ENCODE results near the gene UBD. TPM values are rescaled to one million over a fixed set of nuclear protein-coding genes. Genes with fewer than 3 reads are reported as not detected.

The UBD gene
- total and polyA plus RNA-seq, 9 of the 15 experiments (the other 6 are each of a cell fraction or from before 2014, with no cell fraction given) = not detected

DNA sequence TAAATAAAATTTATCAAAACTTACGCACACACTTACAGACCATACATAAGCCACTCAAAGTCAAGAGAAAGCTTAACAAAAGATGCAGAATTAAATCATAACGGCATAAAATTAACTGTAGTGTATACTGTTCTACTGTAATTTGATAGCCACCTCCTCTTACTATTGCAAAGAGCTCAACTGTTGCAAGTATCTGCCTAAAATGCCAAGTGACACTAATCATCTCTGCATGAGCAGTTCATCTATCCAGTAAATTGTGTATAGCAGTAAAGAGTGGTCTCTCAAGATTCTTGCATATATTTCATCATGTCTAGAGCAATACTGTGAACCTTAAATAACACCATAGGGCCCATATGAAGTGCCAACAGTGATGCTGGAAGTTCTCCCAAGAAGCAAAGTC, 37.7 kb upstream of the UBD start (continued):
- TF ChIP-seq, protein P1, sequence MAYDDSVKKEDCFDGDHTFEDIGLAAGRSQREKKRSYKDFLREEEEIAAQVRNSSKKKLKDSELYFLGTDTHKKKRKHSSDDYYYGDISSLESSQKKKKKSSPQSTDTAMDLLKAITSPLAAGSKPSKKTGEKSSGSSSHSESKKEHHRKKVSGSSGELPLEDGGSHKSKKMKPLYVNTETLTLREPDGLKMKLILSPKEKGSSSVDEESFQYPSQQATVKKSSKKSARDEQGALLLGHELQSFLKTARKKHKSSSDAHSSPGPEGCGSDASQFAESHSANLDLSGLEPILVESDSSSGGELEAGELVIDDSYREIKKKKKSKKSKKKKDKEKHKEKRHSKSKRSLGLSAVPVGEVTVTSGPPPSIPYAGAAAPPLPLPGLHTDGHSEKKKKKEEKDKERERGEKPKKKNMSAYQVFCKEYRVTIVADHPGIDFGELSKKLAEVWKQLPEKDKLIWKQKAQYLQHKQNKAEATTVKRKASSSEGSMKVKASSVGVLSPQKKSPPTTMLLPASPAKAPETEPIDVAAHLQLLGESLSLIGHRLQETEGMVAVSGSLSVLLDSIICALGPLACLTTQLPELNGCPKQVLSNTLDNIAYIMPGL (CRISPR knock-in tag; IDR thresholded peaks at IDR 0.05) = no peak

DNA sequence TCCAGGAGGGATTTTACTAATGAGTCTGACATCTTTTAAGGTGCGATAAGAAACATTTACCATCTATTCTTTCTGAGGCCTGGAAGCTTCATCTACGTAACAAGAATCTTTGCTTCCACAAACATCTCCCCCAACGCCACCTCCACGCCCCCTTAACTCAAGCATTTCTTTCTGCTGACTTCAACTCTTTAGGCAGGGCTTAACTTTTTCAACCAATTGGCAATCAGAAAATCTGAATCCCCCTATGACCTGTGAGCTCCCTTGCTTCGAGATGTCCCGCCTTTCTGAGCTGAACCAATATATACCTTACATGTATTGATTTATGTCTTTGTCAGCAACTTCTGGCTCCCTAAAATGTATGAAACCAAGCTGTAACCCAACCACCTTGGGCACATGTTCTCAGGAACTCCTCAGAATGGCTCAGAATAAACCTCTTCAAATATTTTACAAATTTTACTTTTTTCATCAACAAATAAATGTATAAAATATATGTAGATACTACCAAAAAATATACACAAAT, 36.9 kb upstream of the UBD start:
- CTCF ChIA-PET (ENCODE audit: low intra/inter-chr PET ratio) = no interaction called here
- H3K79me2 ChIP-seq (ENCODE audit: control insufficient read depth, insufficient read depth, low read length) = no peaks in the 10 kb centered on the region
- in situ Hi-C loops (cut with MboI) = loop anchor here (25.0 kb wide), 1 partner anchor 759 kb away; no protein-coding TSS in a partner anchor

More for the DNA sequence above, 36.9 kb upstream of the UBD start:
- Histone ChIP-seq H3K27me3 (ENCODE audit: control insufficient read depth in 2 of 2, insufficient read depth in 2 of 2, low read length in 2 of 2) (0 out of 5 replicates have a peak, but pooled peaks cover 3 to 7% of the 10 kb centered on the region in 2 experiments), H3K4me2 (ENCODE audit: insufficient read depth, low read length) (no peak overlapping the region), H3K36me3 (ENCODE audit: control insufficient read depth, insufficient read depth, low read length) (peaks cover 5% of the 10 kb centered on the region; the same call in 1 of the 3 replicates), H3K9ac (ENCODE audit: insufficient read depth in 1 of 2, low read depth in 2 of 2, low read length in 2 of 2) (no peak overlapping the region), H4K20me1 (replicated peaks; ENCODE audit: control insufficient read depth, insufficient read depth, low read length) (no peaks in the 10 kb centered on the region), H2AFZ (ENCODE audit: low read depth, low read length) (no peak overlapping the region), H3K4me3 (no peak overlapping the region), H3K4me1 (replicated peaks in 1 of 2; ENCODE audit: control insufficient read depth in 2 of 2, insufficient read depth in 2 of 2, low read length in 2 of 2) (no peaks in the 10 kb centered on the region), H3K9me1 (ENCODE audit: control insufficient read depth, insufficient read depth, low read length) (no peaks in the 10 kb centered on the region), H3K9me3 (replicated peaks; ENCODE audit: control insufficient read depth, insufficient read depth, low read depth, low read length) (no peaks in the 10 kb centered on the region), H3K27ac (ENCODE audit: extremely low read depth, low read depth, low read length) (no peak overlapping the region)
- WGBS (ENCODE audit: insufficient coverage, low coverage, missing lambda C conversion rate) = 33% methylated on average over 6 of the region's 6 CpGs
- POLR2A ChIA-PET = interaction anchor here (0.7 to 1.0 kb wide), 2 partner anchors 17 to 617 kb away, joined by 4 read pairs; partner anchors contain the start of gene TRIM26
- no peak for FAIRE-seq
- ATAC-seq = no peak
- no TSS peak for BruUV-seq (replicated peaks)
- DNase-seq (ENCODE audit: extremely low read depth in 1 of 4, low spot score in 3 of 4) = no peak
- TF ChIP-seq ZNF316 (IDR thresholded peaks at IDR 0.05) (peak; percentile 51), C11orf30 (IDR thresholded peaks at IDR 0.05; ENCODE audit: low read depth) (peak; percentile 37; the same call in 1 of the 2 replicates), ZNF384 (IDR thresholded peaks at IDR 0.05; ENCODE audit: low read depth, low read length) (no peak), MEIS2 (IDR thresholded peaks at IDR 0.05; ENCODE audit: partially characterized antibody) (peak; percentile 42), PKNOX1 (IDR thresholded peaks at IDR 0.05) (peak; percentile 62)
- TF ChIP-seq, protein P2, sequence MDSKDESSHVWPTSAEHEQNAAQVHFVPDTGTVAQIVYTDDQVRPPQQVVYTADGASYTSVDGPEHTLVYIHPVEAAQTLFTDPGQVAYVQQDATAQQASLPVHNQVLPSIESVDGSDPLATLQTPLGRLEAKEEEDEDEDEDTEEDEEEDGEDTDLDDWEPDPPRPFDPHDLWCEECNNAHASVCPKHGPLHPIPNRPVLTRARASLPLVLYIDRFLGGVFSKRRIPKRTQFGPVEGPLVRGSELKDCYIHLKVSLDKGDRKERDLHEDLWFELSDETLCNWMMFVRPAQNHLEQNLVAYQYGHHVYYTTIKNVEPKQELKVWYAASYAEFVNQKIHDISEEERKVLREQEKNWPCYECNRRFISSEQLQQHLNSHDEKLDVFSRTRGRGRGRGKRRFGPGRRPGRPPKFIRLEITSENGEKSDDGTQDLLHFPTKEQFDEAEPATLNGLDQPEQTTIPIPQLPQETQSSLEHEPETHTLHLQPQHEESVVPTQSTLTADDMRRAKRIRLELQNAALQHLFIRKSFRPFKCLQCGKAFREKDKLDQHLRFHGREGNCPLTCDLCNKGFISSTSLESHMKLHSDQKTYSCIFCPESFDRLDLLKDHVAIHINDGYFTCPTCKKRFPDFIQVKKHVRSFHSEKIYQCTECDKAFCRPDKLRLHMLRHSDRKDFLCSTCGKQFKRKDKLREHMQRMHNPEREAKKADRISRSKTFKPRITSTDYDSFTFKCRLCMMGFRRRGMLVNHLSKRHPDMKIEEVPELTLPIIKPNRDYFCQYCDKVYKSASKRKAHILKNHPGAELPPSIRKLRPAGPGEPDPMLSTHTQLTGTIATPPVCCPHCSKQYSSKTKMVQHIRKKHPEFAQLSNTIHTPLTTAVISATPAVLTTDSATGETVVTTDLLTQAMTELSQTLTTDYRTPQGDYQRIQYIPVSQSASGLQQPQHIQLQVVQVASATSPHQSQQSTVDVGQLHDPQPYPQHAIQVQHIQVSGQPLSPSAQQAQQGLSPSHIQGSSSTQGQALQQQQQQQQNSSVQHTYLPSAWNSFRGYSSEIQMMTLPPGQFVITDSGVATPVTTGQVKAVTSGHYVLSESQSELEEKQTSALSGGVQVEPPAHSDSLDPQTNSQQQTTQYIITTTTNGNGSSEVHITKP (IDR thresholded peaks at IDR 0.05; ENCODE audit: partially characterized antibody) = no peak
- TF ChIP-seq, protein P3, sequence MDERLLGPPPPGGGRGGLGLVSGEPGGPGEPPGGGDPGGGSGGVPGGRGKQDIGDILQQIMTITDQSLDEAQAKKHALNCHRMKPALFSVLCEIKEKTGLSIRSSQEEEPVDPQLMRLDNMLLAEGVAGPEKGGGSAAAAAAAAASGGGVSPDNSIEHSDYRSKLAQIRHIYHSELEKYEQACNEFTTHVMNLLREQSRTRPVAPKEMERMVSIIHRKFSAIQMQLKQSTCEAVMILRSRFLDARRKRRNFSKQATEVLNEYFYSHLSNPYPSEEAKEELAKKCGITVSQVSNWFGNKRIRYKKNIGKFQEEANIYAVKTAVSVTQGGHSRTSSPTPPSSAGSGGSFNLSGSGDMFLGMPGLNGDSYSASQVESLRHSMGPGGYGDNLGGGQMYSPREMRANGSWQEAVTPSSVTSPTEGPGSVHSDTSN (CRISPR knock-in tag; IDR thresholded peaks at IDR 0.05; ENCODE audit: low read depth) = no peak
- TF ChIP-seq, protein P3 (tag; conservative IDR thresholded peaks at IDR 0.05; ENCODE audit: low read depth) = 0 out of 2 replicates have a peak, but pooled peaks have one; percentile 39
- intact Hi-C loops (cut with micrococcal nuclease) = no loop called here
